ENCODE data around the gene ADAMTS17.

DNA sequence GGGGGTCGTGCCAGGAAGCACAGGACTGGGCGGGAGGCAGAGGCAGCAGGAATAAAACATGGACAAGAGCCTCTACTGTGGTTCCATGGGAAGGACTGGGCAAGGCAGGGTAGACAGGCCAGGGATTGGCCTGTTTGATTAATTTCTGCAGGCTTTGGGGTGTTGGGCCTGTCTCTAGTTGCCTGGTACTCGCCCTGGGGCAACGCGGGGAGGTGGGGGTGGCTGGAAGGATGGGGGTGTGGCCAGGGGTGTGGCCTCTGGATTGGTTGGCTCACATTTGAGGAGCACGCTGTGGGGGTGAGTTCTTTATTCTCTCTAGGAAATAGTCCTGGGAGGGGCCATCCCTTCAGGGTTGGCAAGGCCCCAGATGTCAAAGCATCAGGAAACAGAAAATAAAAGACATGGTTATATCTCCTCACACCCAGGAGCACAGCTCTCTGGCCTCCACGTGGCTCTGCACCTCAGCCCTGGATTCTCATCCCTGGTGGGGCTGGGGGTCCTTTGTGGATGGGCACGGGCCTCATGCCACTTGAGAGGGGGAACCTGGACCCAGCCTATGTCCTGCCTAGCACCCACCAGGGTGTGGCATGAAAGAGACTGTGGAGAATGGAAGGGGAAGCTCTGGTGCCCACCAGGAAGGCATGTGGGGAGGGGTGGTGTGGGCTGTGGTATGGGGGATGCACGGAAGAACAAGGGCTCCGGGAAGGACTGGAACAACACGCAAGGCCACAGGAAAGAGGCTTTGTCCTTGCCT is 385.6 kb downstream of the ADAMTS17 start:
- TF ChIP-seq EZH2 (IDR thresholded peaks at IDR 0.05; ENCODE audit: borderline replicate concordance) (no peak), EZH2phosphoT487 (IDR thresholded peaks at IDR 0.05; ENCODE audit: low read depth, severe bottlenecking, unreplicated experiment) (no peak)
- TF ChIP-seq, protein P1, sequence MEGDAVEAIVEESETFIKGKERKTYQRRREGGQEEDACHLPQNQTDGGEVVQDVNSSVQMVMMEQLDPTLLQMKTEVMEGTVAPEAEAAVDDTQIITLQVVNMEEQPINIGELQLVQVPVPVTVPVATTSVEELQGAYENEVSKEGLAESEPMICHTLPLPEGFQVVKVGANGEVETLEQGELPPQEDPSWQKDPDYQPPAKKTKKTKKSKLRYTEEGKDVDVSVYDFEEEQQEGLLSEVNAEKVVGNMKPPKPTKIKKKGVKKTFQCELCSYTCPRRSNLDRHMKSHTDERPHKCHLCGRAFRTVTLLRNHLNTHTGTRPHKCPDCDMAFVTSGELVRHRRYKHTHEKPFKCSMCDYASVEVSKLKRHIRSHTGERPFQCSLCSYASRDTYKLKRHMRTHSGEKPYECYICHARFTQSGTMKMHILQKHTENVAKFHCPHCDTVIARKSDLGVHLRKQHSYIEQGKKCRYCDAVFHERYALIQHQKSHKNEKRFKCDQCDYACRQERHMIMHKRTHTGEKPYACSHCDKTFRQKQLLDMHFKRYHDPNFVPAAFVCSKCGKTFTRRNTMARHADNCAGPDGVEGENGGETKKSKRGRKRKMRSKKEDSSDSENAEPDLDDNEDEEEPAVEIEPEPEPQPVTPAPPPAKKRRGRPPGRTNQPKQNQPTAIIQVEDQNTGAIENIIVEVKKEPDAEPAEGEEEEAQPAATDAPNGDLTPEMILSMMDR (IDR thresholded peaks at IDR 0.05; ENCODE audit: poor library complexity) = no peak

Measured in hepatocyte (in vitro differentiated cells).